Peyer's patch (tissue), 4 donors: ENCODE results near the gene KLHL17.

Experiments used
- CTCF ChIP-seq, 6 experiments: fragments of 450-650 bp in 4 of 6; fragments of 200-600 bp in 2 of 6; sonication (generic) in 1 of 6; IDR thresholded peaks; one replicate each; pipeline ENCODE4 v1.5.1; 2017 to 2019; ENCODE audit warnings: antibody characterized with exemption in 6 of 6, mild to moderate bottlenecking in 3 of 6, moderate library complexity in 1 of 6
- POLR2A ChIP-seq, 2 donors: fragments of 450-650 bp; IDR thresholded peaks; one replicate each; pipeline ENCODE4 v1.5.1; 2017; ENCODE audit warnings: antibody characterized with exemption in 2 of 2, mild to moderate bottlenecking in 2 of 2, moderate library complexity in 2 of 2

- TF ChIP-seq CTCF (IDR thresholded peaks at IDR 0.05) (no peak), POLR2A (IDR thresholded peaks at IDR 0.05) (no peak)
These were observed 11.5 kb downstream of the KLHL17 start for GRCh38 chr1:971751-972506.
